ENCODE data around the gene POLR3E.
A peak's percentile ranks its signal among the peaks of the same experiment; 100 is the strongest.

The POLR3E gene, protein sequence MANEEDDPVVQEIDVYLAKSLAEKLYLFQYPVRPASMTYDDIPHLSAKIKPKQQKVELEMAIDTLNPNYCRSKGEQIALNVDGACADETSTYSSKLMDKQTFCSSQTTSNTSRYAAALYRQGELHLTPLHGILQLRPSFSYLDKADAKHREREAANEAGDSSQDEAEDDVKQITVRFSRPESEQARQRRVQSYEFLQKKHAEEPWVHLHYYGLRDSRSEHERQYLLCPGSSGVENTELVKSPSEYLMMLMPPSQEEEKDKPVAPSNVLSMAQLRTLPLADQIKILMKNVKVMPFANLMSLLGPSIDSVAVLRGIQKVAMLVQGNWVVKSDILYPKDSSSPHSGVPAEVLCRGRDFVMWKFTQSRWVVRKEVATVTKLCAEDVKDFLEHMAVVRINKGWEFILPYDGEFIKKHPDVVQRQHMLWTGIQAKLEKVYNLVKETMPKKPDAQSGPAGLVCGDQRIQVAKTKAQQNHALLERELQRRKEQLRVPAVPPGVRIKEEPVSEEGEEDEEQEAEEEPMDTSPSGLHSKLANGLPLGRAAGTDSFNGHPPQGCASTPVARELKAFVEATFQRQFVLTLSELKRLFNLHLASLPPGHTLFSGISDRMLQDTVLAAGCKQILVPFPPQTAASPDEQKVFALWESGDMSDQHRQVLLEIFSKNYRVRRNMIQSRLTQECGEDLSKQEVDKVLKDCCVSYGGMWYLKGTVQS

DNA sequence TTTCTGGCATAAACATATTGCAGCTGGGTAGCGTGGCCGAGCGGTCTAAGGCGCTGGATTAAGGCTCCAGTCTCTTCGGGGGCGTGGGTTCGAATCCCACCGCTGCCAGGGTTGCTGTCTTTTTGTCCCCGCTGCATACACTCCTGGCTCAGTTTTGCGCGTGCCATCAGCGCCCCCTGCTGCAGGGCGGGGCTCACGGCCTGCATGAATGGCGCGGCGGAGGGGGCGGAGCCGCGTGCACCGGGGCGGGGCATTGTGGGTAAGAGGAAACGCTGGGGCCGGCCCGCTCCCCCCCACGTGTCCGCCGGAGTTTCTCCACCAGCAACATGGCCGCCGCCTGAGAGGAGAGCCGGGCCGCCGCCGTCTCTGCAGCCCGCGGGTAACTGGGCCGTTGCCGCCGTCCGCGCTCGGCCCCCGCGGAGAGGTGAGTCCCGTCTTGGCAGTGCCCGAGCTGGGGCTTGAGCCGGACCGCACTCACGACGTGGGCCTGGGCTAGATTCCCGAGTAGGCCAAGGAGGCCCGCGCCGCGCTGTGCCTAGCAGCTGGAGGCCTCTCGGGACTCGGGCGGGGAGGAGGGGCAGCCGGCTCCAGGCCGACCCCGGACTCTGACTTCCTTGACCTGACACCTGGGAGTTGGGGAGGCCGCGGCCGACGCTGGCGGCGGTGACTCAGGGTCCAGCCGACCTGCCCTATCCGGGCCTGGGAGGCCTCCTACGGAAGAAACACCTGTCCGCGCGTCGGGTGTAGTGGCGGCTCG, at the start of gene POLR3E:
Gene POLR3E, plus strand, starts transcription at position 296 of the 757 bp plus-strand sequence. CDS start 5,560 bp downstream, outside the sequence.
- DNase-seq, result peak; percentile 100

DNA sequence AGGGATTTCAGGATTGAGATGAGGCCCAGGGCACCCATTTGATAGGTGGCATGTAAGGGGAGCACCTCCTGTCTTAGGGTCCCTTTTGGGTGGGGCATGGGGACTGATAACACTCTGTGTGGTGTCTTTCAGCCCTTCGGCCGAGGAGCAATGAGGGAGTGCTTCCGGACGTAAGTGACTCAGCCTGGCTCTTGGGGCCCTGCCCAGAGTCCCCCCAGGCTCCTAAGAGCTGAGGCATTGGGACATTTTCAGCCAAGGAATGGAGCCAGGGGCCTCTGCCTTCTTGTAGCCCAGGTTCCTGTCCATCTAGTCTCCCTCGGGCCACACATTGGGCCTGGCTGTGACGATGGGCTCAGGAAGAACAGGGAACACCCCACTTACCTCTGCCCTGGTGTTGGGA, 46.7 kb upstream of the POLR3E start:
- no peak for DNase-seq

DNA sequence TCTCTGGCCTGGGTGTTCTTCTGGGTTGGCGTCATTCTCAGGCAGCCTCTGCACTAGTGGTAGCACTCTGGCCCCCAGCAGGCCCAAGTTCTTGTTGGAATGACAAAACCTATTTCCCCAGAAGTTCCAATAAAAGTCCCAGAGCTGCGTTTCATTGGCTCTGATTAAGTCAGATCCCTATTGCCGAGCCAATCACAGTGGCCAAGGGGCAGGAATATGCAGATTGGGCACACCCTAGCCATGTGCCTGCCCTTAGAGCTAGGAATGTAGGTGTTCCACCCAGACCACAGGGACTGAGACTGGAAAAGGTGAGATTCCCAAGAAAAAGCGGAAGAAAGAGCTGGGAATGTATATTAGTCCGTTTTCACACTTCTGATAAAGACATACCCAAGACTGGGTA, 44.9 kb upstream of the POLR3E start:
- DNase-seq, result no peak

DNA sequence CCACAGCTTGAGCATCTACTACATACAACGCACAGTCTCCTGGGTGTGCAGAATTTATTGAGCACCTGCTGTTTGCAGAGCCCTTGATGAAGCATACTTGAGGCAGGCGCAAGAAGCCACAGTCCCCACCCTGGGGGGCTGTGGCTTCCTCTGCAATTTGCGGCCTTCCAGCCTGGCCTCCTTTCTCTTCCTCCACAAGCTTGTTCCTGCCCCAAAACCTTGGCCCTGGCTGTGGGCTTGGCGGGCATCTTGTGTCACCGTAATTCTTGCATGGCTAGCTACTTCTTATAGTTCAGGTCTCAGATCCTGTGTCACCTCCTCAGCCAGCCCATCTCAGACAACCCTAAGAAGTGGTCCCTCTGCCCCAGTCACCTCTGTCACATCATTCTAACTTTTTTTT, 43.9 kb upstream of the POLR3E start:
- no peak for DNase-seq

DNA sequence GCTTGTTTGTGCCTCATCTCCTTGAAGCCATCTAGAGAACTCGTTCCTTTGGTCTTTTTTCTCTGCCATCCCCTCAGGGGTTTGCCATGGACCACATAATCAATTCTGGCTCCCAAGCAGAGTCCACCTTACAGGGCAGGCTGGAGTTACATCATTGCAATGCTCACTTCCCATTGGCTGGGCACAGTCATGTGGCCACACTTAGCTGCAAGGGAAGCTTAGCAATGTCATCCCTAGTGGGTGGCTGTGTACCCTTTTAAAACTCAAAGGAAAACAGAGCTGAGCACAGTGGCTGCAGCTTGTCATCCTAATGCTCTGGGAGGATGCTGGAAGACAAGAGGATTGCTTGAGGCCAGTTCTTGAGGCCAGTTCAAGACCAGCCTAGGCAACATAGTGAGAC, 41.9 kb upstream of the POLR3E start:
- DNase-seq, result no peak

DNA sequence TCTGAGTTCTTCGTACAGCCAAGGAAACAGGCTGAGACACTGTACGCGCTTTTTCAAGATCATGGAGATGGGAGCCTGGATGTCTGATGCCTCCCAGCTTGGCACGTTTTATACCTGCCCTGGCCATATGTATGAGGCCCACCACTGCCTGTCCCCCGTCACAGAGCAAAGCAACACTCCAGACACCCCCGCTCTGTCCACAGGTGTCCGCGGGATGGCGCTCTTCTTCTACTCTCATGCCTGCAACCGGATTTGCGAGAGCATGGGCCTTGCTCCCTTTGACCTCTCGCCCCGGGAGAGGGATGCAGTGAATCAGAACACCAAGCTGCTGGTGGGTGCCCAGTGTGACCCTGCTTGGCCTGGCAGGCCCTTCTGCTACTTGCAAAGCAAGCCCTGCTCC, 39.8 kb upstream of the POLR3E start:
- DNase-seq, result no peak

DNA sequence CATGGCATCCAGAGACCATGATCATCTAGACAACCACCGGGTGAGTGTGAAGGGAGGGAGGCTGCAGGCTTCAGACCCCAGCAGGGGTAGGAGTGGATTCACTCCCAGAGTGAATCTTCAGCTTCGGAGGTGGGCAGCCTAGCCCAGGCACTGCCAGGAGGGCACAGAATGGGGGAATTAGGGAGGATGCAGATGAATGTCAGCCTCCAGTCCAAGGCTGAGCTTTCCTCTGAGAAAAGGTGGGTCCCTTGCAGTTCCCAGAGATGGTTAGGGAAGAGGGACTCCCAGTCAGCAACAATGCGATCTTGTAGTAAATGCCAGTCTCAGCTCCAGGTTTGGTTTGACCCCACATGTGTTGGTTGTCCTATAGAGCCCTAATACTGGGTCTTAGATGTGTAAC, 36.7 kb upstream of the POLR3E start:
- no peak for DNase-seq

DNA sequence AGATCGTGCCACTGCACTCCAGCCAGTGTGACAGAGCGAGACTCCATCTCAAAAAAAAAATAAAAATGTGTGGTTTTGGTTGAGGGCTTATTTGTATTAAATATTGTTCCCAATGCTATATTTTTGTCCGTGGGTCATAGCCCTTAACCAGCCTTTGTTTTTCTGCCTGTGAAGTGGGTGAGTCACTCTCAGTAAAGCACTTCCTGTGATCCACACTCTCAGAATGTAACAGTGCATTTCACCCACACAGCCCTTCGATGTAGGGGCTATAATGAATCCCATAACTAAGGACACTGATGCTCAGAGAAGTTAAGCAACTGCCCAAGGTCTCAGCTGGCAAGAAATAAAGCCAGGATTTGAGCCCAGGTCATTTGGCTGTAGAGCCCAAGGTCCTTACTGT, 34.7 kb upstream of the POLR3E start:
- no peak for DNase-seq

DNA sequence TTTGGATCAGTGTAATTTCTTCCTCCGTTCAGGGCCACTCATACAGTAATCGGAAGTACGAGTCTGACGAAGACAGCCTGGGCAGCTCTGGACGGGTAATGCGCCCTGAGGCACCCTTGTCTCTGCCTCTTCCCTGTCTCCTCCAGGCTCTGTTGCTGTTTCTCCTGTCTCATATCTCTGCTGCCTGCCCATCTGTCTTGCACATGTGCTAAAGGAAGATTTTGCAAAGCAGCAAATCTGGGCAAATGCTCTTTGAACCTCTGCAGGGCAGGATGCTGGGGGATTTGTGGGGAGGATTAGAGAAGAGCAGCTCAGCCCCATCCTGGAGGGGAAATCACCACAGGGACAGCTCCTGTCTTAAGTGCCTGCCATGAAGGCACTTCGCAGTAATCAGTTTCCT, 32.4 kb upstream of the POLR3E start:
- DNase-seq, result no peak

DNA sequence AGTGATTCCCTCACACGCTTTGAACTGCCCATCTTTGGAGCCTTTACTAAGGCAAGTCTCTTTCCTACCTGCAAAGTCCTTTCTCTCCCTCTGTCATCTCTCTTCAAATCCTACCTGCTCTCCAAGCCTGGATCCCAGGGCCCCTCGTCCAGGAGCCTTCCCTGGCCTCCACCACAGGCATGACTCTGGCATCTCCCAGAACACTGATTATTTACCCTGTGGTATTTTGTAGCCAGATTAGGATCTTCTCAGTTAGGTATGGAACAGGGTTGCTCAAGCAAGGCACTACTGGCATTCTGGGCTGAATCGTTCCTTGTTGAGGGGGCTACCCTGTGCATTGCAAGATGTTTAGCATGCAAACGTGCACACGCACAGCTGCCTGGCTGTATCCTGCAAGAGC, 31.9 kb upstream of the POLR3E start:
- no peak for DNase-seq

DNA sequence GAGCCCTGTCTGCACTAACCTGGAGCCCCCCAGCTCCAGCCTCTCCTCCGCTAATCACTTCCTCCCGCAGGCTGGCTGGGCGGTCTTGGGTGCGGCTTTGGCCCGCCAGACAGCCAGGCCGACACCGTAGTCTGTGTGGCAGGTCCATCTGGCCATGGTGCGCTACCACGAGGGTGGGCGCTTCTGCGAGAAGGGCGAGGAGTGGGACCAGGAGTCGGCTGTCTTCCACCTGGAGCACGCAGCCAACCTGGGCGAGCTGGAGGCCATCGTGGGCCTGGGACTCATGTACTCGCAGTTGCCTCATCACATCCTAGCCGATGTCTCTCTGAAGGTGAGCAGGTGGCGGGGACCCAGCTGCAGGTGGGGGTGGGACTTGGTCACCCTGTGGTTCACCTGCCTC, 30.7 kb upstream of the POLR3E start:
- DNase-seq, result no peak

DNA sequence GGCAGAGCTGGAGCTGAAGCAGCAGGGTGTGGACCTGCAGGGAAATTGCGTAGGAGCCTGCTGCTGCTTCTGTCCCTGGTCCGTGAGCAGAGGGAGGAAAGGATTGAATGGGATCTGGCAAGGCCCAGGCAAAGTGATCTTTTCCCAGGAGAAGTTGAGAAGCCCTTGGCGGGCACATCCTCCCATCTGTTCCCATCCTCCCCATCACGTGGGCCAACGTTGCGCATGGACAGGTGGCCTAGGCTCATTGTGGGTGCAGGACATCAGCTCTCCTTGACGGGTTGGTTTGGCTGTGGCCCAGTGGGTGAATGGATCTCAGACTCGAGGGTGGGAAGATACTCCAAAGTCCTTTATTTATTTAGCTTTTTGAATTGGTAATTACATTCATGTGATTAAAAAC, 29.4 kb upstream of the POLR3E start:
- DNase-seq, result no peak

DNA sequence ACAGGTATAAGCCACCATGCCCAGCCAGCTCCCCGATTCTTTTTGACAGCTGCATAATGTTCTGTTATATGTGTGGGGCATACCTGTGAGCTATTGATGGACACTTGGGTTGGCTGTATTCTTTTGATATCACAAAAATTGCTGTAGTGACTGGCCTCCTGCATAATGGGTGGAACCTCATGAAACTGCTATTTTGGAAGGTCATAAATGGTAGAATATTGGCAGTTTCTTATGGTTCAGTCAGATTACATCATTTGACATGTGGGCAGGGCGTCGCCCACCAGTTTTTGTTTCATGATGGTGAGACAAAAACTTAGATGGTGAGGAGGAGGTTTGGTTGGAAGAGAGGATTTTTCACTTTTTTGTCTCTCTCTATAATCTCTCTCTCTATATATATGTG, 26.7 kb upstream of the POLR3E start:
- no peak for DNase-seq

DNA sequence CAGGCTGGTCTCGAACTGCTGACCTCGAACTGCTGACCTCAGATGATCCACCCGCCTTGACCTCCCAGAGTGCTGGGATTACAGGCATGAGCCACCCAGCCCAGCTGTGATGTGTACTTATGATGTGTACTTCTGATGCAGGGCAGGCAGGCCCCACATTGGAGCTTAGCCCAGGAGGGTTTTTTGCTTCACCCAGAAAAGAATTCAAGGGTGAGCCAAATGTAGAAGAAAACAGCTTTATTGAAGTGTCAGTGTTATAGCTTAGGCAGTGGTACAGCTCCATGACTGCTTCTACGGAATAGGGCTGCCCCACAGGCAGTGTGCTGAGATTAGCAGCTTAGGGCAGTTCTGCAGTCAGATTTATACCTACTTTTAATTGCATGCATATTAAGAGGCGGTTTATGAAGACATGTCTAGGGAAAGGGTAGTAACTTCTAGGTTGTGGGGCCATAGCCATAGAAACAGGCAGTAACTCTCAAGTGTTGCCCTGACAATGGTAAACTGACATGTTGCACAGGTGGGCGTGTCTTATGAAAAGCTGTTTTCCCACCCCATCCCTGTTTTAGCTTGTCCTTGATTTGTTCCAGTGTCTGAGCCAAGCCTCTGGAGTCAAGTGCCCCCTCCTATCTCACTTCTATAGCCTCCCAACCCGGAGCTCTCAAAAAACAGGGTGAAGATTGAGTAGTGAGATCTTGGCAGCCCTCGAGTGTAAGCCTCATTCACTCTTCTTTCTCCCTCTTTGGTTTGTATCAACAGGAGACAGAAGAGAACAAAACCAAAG, 24.1 kb upstream of the POLR3E start:
- no peak for DNase-seq

DNA sequence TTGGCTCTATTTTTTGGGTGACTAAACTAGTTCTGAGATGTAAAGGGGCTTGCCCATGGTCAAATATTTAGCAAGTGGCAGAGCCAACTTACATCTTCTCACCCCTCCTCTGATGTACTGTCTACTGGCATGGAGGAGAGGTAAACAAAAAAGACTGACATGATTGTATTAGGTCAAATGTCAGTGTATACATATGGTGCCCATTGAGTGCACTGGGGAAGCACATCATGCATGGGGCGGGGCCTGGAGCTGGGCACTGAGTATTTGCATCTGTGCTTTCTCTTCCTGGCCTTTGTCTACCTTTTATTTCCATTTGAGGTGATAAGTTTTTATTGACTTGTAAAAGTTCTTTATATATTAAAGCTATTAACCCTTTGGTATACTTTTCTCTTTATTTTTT, 22.3 kb upstream of the POLR3E start:
- no peak for DNase-seq

DNA sequence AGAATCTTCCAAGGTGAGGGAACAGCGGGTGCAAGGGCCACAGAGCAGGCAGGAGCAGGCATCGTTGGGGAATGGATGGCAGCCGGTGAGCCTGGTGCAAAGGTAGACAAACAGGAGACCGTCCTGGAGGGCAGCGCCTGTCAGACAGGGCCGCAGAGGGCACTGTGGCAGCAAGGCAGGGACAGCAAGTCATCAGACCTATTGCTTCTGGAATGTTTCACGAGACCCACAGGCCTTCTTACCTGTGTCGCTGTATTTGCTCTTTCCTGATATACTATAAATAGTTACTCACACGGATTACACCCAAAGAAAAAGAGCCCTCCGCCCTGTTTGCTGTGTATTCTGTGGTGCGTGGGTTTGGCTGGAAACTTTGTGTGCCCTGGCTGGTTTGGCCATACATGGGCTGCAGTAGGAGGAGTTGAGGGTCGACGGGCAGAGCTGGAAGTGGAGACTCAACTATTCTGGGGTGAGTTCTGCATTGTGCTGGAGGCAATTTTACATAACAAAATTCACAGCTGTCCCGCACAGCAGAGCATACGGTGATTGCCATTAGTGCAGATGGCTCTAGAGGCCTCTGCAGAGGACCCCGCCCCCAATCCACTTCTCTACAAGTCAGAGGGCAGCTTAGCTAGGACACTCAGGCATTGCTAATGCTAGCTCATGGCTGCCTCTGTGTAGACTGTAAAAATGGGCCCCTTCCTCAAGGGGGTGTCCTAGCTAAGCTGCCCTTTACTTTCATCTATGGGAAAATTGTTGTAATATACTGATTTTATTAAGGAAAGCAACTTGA, 18.6 kb upstream of the POLR3E start:
- no peak for DNase-seq

DNA sequence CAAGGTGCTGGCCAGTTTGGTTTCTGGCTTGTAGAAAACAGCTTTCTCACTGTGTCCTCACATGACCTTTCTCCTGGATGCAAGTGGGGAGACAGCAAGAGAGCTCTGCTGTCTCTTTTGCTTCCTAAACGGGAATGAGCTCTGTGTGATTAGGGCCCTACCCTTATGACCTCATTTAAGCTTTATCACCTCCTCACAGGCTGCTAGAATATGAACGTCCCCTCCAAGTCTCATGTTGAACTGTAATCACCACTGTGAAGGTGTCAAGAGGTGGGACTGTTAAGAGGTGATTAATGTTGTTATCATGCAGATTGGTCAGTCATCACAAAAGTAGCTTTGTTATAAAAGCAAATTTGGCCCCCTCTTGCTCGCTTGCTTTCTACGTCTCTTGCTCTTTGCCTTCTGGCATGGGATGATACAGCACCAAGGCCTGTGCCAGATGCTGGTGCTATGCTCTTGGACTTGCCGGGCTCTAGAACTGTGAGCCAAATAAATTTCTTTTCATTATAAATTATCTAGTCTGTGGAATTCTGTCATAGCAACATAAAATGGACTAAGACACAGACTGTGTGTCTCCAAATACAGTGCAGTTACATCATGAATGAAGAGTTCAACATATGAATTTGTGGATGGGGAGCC, 14.8 kb upstream of the POLR3E start:
- DNase-seq, result no peak

DNA sequence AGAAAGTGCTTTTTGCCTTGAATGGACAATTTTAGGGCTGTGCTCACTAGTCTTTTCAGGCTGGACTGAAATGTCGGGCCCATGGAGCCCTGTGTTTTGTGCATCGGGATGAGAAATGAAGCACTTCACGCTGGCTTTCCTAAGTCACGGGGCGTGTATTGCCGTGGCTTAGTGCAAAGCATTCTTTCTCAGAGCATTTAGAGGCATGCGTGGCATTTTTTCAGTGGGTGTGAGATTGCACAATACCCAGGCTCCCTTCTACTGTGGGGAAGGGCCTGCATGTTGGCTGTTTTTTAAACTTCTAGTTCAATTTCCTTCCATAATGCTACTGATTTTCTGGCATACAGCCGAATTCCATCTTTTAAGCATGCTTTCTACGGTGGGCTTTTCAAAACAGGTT, 12.6 kb upstream of the POLR3E start:
- DNase-seq, result no peak

DNA sequence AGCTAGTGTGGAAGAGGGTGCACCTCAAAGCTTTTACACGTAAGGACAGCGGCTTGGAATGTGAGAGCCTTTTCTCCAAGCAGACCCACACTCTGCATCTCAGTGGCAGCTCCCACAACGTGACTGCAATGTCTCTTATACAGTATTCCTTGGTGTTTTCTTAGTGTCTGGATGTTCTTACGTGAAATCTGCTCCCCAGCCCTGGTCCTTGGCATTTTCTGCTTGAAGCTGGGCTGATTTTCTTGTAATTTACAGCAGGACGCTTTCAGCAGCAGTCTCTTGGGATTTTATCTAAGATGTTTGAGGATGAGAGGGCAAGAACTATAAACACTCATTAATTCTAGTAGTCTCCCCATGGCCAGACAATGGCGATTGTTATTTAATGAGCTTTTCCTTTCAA, 12.1 kb upstream of the POLR3E start:
- DNase-seq, result no peak

DNA sequence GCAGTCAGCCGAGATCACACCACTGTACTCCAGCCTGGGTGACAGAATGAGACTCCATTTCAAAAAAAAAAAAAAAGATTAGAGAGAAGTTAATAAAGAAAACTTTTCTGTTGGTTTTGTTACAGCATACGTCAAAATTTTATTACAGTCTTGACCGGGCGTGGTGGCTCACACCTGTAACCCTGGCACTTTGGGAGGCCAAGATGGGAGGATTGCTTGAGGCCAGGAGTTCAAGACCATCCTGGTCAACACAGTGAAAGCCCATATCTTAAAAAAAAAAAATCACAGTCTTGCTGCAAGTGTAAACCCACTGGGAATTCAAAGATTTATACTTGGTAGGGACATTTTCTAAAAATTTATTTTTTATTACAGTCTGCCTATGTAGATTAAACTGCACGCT, 6.2 kb upstream of the POLR3E start:
- DNase-seq, result no peak

DNA sequence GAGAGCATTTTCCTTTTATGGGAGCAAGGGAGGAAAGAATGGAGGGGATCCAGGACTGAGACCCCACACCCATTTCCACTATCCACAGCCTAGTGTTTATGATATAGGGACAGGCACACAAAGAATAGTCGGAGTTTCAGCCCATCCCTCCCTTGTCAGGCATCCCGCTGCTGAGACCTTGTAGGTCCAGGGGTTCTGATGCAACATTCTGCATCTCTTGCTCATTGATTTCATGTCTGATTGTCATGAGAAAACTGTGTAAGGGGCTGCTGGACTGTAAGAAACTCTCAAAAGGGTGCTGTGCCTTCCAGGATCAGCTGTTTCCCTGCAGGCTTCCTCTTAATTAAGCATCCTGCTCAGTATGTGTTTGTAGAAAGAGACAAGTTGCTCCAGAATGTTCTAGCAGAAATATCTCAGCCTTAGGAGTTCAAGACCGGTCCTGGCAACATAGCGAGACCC, 5.3 kb upstream of the POLR3E start:
- no peak for DNase-seq

DNA sequence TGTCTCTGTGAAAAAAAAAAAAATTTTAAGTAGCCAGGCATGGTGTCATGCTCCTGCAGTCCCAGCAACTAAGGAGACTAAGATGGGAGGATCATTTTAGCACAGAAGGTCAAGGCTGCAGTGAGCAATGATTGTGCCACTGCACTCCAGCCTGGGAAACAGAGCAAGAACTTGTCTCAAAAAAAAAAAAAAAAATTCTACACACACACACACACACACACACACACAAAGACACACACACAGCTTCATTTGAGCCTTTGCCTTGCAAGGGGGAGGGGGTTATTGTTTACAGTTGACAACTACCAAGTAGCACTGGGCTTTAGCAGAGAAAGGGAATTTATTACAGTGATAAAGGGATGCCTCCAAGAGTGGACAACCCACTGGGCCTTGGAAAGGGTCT, 4.9 kb upstream of the POLR3E start:
- DNase-seq, result no peak

All from activated CD4-positive, alpha-beta T cell treated with anti-CD3 and anti-CD28 coated beads, Interleukin-2, amount 50 U/mL, for 1 hour (primary cell).